ENCODE data around the gene TMEM61. TPM values are rescaled to one million over a fixed set of nuclear protein-coding genes. Genes with fewer than 3 reads are reported as not detected.

The TMEM61 gene
- total and polyA plus RNA-seq, 2 of the 8 experiments (the other 6 are each of a cell fraction or from before 2014, with no cell fraction given), result 0.54 to 1.4 TPM

- H3K27me3 ChIP-seq (replicated peaks in 1 of 4; ENCODE audit: control insufficient read depth in 3 of 4, extremely low read depth in 1 of 4, insufficient read depth in 3 of 4, low read length in 3 of 4), result peaks cover 0 to 29% (median 18%) of the 10 kb centered on the region in 4 experiments; a peak in 6 of 7 replicates
- no peak overlapping the region for H3K9ac ChIP-seq (replicated peaks in 1 of 4; ENCODE audit: extremely low read depth in 1 of 4, low read depth in 3 of 4, low read length in 3 of 4)
- H4K5ac ChIP-seq (ENCODE audit: insufficient read length, low read depth, low read length), result no peak overlapping the region
- H2BK15ac ChIP-seq (ENCODE audit: low read length), result no peak overlapping the region
- ChIA-PET POLR2A (ENCODE audit: partially characterized antibody) (no interaction called here), CTCF (ENCODE audit: partially characterized antibody) (interaction anchor here (1.0 to 18.4 kb wide), 6 partner anchors 12 to 46 kb away, joined by 3 to 436 read pairs (median 6); no protein-coding TSS in a partner anchor)
- no peak overlapping the region for H3K27ac ChIP-seq (ENCODE audit: low read depth, low read length)
- H2BK20ac ChIP-seq (ENCODE audit: low read length), result no peak overlapping the region; the same call in 1 of the 2 replicates
- no peak overlapping the region for H2AK5ac ChIP-seq (ENCODE audit: low read depth, low read length)
- H2BK12ac ChIP-seq (ENCODE audit: low read depth, low read length), result no peak overlapping the region
- no peak overlapping the region for H2BK5ac ChIP-seq (ENCODE audit: low read depth, low read length)
- H3K79me1 ChIP-seq (ENCODE audit: low read depth, low read length), result no peaks in the 10 kb centered on the region
- H3K79me2 ChIP-seq (ENCODE audit: control insufficient read depth in 1 of 2, insufficient read depth in 2 of 2, low read length in 2 of 2), result no peaks in the 10 kb centered on the region
- no peaks in the 10 kb centered on the region for H4K20me1 ChIP-seq (replicated peaks in 1 of 2; ENCODE audit: control insufficient read depth in 1 of 2, insufficient read depth in 2 of 2, low read length in 2 of 2)
- peaks cover 8% of the 10 kb centered on the region for H3K23me2 ChIP-seq (ENCODE audit: low read depth, low read length)
- DNase-seq (ENCODE audit: low read depth in 1 of 2, low spot score in 2 of 2), result no peak
- no peak for TF ChIP-seq RFX5 (IDR thresholded peaks at IDR 0.05; ENCODE audit: borderline replicate concordance, low read depth, low read length)
- TF ChIP-seq GABPA (IDR thresholded peaks at IDR 0.05; ENCODE audit: borderline replicate concordance, insufficient read depth, low read length), result no peak
- TF ChIP-seq SP4 (IDR thresholded peaks at IDR 0.05; ENCODE audit: low read length), result no peak
- no peak for TF ChIP-seq POLR2AphosphoS5 (IDR thresholded peaks at IDR 0.05; ENCODE audit: low read depth, low read length)
- no peak for TF ChIP-seq MAFK (IDR thresholded peaks at IDR 0.05; ENCODE audit: low read depth, low read length)
- TF ChIP-seq SP1 (IDR thresholded peaks at IDR 0.05; ENCODE audit: low read depth, low read length), result no peak
- TF ChIP-seq CHD1 (IDR thresholded peaks at IDR 0.05; ENCODE audit: low read depth, low read length), result no peak
- H3K4me3 ChIP-seq (ENCODE audit: extremely low read depth in 1 of 4, insufficient read depth in 2 of 4, low read depth in 3 of 4, low read length in 4 of 4), result no peak overlapping the region
- no peak overlapping the region for H3K14ac ChIP-seq (ENCODE audit: insufficient read length)
- H2AFZ ChIP-seq (ENCODE audit: low read length), result no peak overlapping the region
- no peaks in the 10 kb centered on the region for H3K9me3 ChIP-seq (ENCODE audit: insufficient read depth in 2 of 2, low read depth in 1 of 2, low read length in 1 of 2)
- peaks cover 0 to 8% (median 7%) of the 10 kb centered on the region in 4 experiments; a peak in 6 of 7 replicates for H3K4me1 ChIP-seq (replicated peaks in 1 of 4; ENCODE audit: control insufficient read depth in 3 of 4, insufficient read depth in 4 of 4, low read length in 3 of 4)
- no peak overlapping the region for H3K18ac ChIP-seq (ENCODE audit: extremely low read depth, low read length)
- H3K4ac ChIP-seq (replicated peaks; ENCODE audit: insufficient read length, low read depth, low read length), result no peak overlapping the region
- no peaks in the 10 kb centered on the region for H3K36me3 ChIP-seq (ENCODE audit: control insufficient read depth in 2 of 4, insufficient read depth in 4 of 4, low read length in 3 of 4)
- no peak overlapping the region for H3K4me2 ChIP-seq (ENCODE audit: insufficient read depth in 1 of 2, low read depth in 2 of 2, low read length in 2 of 2)
- no peak overlapping the region for H4K91ac ChIP-seq (replicated peaks; ENCODE audit: insufficient read length, low read length)
- FAIRE-seq, result no peak
- 90% methylated on average over 6 of the region's 6 CpGs; no CpG with 5 or more reads in 1 of the 2 experiments for WGBS, 2 experiments (ENCODE audit: extremely low coverage in 1 of 2, insufficient coverage in 1 of 2, insufficient read length in 1 of 2, insufficient replicate concordance in 2 of 2, low coverage in 1 of 2, low lambda C conversion rate in 2 of 2, missing lambda C conversion rate in 1 of 2)
- H4K8ac ChIP-seq (ENCODE audit: extremely low read depth, insufficient read depth, low read length), result no peak overlapping the region
- H3K23ac ChIP-seq (ENCODE audit: insufficient read length), result no peak overlapping the region
- H2BK120ac ChIP-seq (replicated peaks; ENCODE audit: low read depth, low read length), result no peak overlapping the region
- H3K56ac ChIP-seq (replicated peaks; ENCODE audit: insufficient read length, low read depth, low read length), result no peak overlapping the region
Observed at GRCh38 chr1:54976747-54977146, 3.7 kb upstream of the TMEM61 start.

Data from H1 (cell line).